Measurements from ENCODE around the gene MUC4.
"Not testable (repeated sequence)": the region's sequence is repeated elsewhere in the genome, so short reads cannot be mapped to it uniquely, and the experiment has no call there.

MUC4 gene

DNA sequence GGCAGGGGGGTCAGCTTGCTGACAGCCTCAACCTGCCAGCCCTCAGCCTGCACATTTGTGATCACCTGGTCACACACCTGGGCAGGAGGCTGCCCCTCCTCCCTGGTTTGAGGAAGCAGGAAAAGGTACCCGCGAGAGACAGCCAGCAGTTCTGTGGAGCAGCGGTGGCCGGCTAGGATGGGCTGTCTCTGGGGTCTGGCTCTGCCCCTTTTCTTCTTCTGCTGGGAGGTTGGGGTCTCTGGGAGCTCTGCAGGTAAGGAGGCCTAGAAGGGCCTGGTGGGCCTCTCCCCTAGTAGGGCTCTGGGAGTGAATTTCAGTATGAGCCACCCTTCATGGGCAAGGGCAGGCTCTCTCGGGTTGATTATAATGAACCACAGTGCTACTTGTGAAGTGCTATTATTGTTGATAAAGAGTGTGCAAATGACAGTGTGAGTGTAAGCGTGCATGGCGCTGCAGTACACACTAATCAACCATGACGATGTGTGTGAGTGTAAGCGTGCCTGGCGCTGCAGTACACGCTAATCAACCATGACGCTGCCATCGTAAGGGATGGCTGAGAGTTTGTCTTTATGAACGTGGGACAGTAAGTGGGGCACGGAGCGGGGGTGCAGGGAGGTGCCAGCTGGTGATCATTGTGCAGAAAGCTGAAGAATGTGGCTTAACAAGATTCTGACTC is 90.8 kb downstream of the MUC4 start, which contains the start of gene MUC20:
MUC20 (plus strand) TSS at position 148 of the 676 bp plus-strand sequence; CDS start at position 178, 30 bp downstream.
- DNase-seq; H3K27me3 Mint-ChIP-seq; H3K4me1 Mint-ChIP-seq (ENCODE audit: low read depth in 2 of 2); ATAC-seq (replicated peaks); H3K4me3 Mint-ChIP-seq; H3K36me3 Mint-ChIP-seq (ENCODE audit: insufficient read depth); H3K9me3 Mint-ChIP-seq: not testable (repeated sequence)
- H3K27ac Mint-ChIP-seq = peak within 1 kb of the TSS in 1 of 2 donors; percentile 44

DNA sequence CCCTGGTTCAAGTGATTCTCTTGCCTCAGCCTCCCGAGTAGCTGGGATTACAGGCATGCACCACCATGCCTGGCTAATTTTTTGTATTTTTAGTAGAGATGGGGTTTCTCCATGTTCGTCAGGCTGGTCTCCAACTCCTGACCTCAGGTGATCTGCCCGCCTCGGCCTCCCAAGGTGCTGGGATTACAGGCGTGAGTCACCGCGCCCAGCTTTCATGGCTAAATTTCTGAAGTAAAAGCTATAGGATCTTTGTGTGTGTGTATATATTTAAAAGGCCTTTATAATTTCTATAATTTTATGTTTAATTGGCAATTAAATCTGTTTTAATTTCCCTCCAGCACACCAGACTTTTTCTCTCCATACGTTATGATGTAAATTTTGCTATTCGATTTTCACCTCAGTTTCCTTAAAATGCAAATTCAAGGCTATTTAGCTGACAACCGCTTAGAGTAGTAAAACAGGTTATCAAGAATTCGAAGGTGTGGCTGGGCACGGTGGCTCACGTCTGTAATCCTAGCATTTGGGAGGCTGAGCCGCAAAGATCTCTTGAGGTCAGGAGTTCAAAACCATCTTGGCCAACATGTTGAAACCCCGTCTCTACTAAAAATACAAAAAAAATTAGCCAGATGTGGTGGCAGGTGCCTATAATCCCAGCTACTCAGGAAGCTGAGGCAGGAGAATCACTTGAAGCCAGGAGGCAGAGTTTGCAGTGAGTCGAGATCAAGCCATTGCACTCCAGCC is 92.0 kb downstream of the MUC4 start:
- not testable (repeated sequence) for H3K36me3 Mint-ChIP-seq (ENCODE audit: insufficient read depth); H3K27me3 Mint-ChIP-seq; DNase-seq; H3K27ac Mint-ChIP-seq; H3K4me3 Mint-ChIP-seq; H3K9me3 Mint-ChIP-seq; H3K4me1 Mint-ChIP-seq (ENCODE audit: low read depth in 2 of 2); ATAC-seq (replicated peaks)

DNA sequence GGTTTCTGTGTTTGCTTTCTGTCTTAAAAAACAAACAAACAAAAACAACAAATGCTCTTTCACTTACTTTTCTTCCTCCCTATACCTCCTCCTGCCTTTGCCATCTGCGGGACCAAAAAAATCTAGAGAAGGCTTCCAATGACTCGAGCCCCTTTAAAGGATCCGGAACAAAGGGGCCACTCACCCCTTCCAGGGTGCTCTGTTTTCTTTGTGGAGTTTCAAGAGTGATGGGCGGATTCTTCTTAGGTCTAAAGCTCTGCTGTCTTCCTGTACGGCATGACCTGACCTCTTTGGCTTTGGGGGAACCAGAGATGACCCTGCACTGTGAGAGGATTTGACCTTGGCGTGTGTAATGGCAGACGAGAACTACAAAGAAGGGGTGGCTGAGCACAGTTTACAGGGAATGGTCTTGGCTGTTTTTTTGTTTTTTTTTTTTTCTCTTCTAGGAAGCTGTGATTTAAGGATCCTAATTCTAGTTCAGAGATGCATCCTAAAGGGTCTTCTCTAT is 93.2 kb downstream of the MUC4 start:
- H3K4me1 Mint-ChIP-seq (ENCODE audit: low read depth in 2 of 2) = peaks cover 0 to 3% of the 10 kb centered on the region in 2 donors
- DNase-seq (no peak), ATAC-seq (replicated peaks) (no peak)

DNA sequence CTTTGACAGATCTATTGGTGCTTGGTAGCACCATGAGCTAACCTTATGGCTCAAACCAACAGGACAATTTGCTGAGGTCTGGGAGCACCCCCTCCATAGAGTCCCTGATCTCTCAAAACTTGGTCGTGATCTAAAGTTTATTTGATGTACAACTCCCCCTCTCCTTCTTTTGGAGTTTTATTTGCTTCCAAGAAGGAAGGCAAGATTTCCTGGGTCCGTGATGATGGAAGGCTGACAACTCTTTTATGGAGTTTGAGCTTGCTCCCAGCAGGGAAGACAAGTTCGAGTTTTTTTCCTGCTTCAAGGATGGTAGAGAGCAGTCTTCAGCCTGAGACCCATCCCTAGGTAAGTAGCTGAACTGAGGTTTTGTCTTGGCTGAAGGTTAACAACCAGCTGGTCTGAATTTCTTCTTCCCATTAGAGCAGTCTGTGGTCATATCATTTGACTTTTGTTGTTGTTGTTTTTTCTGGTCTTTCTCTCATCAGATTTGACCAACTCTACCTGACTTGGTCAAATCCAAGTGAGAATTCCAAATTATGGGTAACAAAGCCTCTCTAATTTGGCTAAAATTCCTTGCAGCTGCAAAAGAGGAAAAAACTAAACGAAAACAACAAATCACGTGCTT is 93.8 kb downstream of the MUC4 start:
- peaks cover 8% of the 10 kb centered on the region for H3K36me3 Mint-ChIP-seq (ENCODE audit: insufficient read depth)
- H3K4me3 Mint-ChIP-seq = no peak overlapping the region
- no peaks in the 10 kb centered on the region for H3K9me3 Mint-ChIP-seq
- DNase-seq = no peak
- ATAC-seq (replicated peaks) = no peak
- H3K27me3 Mint-ChIP-seq = no peaks in the 10 kb centered on the region
- peaks cover 0 to 3% of the 10 kb centered on the region in 2 donors for H3K4me1 Mint-ChIP-seq (ENCODE audit: low read depth in 2 of 2)
- peak overlapping the region in 1 of 2 donors; percentile 1 for H3K27ac Mint-ChIP-seq

More for the DNA sequence above, 93.2 kb downstream of the MUC4 start:
- Mint-ChIP-seq H3K27me3 (no peaks in the 10 kb centered on the region), H3K36me3 (ENCODE audit: insufficient read depth) (peaks cover 8% of the 10 kb centered on the region), H3K4me3 (no peak overlapping the region), H3K27ac (no peak overlapping the region), H3K9me3 (no peaks in the 10 kb centered on the region)

DNA sequence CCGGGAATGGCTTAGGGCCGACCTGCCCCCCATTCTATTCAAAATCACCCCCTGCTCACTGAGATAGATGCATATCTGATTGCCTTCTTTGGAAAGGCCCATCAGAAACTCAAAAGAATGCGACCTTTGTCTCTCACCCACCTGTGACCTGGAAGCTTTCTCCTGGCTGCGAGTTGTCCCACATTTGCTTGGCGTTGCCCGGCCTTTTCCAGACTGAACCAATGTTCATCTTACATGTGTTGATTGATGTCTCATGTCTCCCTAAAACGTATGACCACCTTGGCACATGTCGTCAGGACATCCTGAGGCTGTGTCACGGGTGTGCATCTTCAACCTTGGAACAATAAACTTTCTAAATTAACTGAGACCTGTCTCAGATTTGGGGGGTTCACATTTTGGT is 94.3 kb downstream of the MUC4 start:
- H3K9me3 Mint-ChIP-seq = no peaks in the 10 kb centered on the region
- H3K4me1 Mint-ChIP-seq (ENCODE audit: low read depth in 2 of 2) = peaks cover 0 to 3% of the 10 kb centered on the region in 2 donors
- H3K36me3 Mint-ChIP-seq (ENCODE audit: insufficient read depth) = peaks cover 9% of the 10 kb centered on the region
- H3K27me3 Mint-ChIP-seq = no peaks in the 10 kb centered on the region
- ATAC-seq (replicated peaks) (no peak), DNase-seq (no peak)
- no peak overlapping the region for H3K4me3 Mint-ChIP-seq
- peak overlapping the region in 1 of 2 donors; percentile 1 for H3K27ac Mint-ChIP-seq

DNA sequence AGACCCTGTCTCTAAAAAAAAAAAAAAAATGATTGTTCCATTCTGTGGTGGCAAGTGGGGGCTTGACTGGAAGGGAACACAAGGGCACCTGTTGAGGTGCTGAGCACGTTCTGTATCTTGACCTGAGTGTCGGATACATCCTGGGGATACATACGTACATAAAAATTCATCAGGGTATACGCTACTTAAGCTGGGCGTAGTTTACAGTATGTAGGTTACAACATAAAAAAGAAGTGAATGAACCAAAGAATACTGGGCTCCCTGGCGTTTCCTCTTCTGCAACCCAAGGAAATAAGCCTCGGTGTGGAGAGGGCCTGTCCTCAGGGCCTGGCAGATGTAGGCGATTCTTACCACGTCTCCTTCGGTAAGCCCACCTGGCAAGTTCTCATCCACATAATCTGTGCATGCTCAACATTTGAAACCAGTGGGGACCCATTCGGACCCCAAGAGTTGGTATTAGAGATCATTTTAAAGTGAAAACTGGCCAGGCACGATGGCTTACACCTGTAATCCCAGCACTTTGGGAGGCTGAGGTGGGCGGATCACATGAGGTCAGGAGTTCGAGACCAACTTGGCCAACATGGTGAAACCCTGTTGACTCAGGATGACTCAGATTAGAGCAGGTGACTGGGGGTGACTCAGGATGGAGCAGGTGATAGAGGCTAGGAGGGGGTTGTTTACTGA is 96.0 kb downstream of the MUC4 start:
- H3K27ac Mint-ChIP-seq = no peak overlapping the region
- peaks cover 0 to 3% of the 10 kb centered on the region in 2 donors for H3K4me1 Mint-ChIP-seq (ENCODE audit: low read depth in 2 of 2)
- H3K4me3 Mint-ChIP-seq = no peak overlapping the region
- H3K9me3 Mint-ChIP-seq = no peaks in the 10 kb centered on the region
- DNase-seq (no peak), ATAC-seq (replicated peaks) (no peak)
- H3K36me3 Mint-ChIP-seq (ENCODE audit: insufficient read depth) = peaks cover 15% of the 10 kb centered on the region
- no peaks in the 10 kb centered on the region for H3K27me3 Mint-ChIP-seq

DNA sequence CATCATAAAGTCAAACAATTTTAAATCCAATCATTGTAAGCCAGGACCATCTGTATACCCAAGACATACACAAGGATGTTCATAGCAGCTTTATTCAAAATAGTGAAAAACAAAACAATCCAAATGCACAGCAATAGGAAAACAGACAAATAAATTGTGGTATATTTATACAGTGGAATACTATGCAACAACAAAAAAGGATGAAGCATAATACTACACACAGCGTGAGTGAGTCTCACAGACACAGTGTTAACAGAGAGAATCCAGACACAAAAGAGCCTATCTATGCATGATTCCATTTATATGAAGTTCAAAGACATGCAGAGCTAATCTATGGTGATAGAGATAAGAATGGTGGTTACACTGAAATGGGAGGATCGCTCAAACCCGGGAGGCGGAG is 96.6 kb downstream of the MUC4 start:
- H3K4me3 Mint-ChIP-seq = no peak overlapping the region
- peaks cover 0 to 3% of the 10 kb centered on the region in 2 donors for H3K4me1 Mint-ChIP-seq (ENCODE audit: low read depth in 2 of 2)
- ATAC-seq (replicated peaks) (no peak), DNase-seq (no peak)
- no peak overlapping the region for H3K27ac Mint-ChIP-seq
- H3K36me3 Mint-ChIP-seq (ENCODE audit: insufficient read depth) = peaks cover 12% of the 10 kb centered on the region
- no peaks in the 10 kb centered on the region for H3K27me3 Mint-ChIP-seq
- no peaks in the 10 kb centered on the region for H3K9me3 Mint-ChIP-seq

DNA sequence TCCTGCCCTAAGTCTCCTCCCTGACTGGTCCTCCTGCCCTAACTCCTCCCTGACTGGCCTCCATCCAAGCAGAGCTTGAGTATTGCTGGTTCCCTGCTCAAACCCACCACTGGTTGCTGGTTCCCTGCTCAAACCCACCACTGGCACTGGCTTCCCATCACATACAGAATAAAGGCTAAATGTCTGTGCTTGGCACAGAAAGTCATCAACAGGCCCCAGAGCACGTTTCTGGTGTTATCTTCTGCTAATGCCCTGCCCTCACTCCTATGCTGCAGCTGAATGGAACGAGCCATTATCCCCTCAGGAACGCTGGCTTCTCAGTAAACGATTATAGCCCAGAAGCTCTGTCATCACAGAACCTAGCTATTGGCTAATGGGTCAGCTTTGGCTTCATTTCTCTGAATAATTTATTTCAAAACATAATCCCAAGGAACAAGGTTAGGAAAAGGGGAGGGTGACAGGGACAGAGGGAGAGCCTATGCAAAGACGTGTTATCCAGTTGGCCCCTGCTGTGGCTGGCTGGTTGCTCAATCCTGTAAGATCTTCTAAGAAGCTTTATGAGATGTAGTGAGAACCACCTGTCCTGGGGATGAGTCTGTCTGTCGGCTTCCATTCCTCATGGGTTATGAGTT is 97.2 kb downstream of the MUC4 start:
- H3K4me1 Mint-ChIP-seq (ENCODE audit: low read depth in 2 of 2) = peaks cover 0 to 3% of the 10 kb centered on the region in 2 donors
- no peak overlapping the region for H3K4me3 Mint-ChIP-seq
- H3K36me3 Mint-ChIP-seq (ENCODE audit: insufficient read depth) = peaks cover 10% of the 10 kb centered on the region
- ATAC-seq (replicated peaks) (no peak), DNase-seq (no peak)
- no peaks in the 10 kb centered on the region for H3K9me3 Mint-ChIP-seq
- no peaks in the 10 kb centered on the region for H3K27me3 Mint-ChIP-seq
- H3K27ac Mint-ChIP-seq = no peak overlapping the region

DNA sequence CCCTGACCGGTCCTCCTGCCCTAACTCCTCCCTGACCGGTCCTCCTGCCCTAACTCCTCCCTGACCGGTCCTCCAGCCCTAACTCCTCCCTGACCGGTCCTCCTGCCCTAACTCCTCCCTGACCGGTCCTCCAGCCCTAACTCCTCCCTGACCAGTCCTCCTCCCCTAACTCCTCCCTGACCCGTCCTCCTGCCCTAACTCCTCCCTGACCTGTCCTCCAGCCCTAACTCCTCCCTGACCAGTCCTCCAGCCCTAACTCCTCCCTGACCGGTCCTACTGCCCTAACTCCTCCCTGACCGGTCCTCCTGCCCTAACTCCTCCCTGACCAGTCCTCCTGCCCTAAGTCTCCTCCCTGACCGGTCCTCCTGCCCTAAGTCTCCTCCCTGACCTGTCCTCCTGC is 98.6 kb downstream of the MUC4 start:
- H3K9me3 Mint-ChIP-seq; H3K27me3 Mint-ChIP-seq; DNase-seq; H3K4me3 Mint-ChIP-seq; ATAC-seq (replicated peaks); H3K36me3 Mint-ChIP-seq (ENCODE audit: insufficient read depth); H3K4me1 Mint-ChIP-seq (ENCODE audit: low read depth in 2 of 2); H3K27ac Mint-ChIP-seq: not testable (repeated sequence)

DNA sequence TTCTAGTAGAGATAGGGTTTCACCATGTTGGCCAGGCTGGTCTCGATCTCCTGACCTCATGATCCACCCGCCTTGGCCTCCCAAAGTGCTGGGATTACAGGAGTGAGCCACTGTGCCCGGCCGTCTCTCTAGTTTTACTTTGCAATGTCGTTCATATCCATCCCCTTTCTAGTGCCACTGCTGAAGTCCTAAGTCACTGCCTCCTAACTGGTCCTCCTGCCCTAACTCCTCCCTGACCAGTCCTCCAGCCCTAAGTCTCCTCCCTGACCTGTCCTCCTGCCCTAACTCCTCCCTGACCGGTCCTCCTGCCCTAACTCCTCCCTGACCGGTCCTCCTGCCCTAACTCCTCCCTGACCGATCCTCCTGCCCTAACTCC is 99.2 kb downstream of the MUC4 start:
- not testable (repeated sequence) for H3K4me3 Mint-ChIP-seq; H3K36me3 Mint-ChIP-seq (ENCODE audit: insufficient read depth); H3K27ac Mint-ChIP-seq; H3K27me3 Mint-ChIP-seq; H3K9me3 Mint-ChIP-seq; H3K4me1 Mint-ChIP-seq (ENCODE audit: low read depth in 2 of 2); DNase-seq; ATAC-seq (replicated peaks)

DNA sequence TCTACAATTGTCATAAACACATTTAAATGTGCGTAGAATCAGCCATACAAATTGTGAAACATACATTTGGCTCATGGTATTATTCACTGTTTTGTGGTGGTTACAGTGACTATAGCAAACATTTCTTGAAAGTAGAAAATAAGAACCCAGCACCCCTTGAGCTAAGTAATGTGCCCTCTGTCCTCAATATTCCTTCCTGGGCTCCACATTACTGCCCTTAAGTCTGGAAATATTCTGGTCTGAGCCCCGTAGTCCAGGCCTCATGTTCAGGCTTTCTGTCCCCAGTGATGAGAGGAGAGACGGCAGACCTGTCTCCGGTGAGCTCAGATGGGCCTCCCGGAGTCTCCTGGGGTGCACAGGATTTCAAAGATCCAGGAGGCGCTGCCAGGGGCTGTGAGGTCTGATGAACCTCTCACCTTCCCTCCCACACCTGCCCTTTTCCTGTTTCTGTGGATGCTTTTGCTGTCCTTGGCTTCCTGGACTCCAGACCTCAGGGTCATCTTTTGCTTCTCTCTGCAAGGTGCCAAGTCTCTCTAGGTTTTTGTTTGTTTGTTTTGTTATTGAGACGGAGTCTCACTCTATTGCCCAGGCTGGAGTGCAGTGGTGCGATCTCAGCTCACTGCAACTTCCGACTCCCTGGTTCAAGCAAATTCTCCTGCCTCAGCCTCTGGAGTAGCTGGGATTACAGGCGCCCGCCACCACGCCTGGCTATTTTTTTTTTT is 99.8 kb downstream of the MUC4 start:
- DNase-seq = no peak
- Mint-ChIP-seq H3K4me3 (no peak overlapping the region), H3K4me1 (ENCODE audit: low read depth in 2 of 2) (peaks cover 0 to 3% of the 10 kb centered on the region in 2 donors), H3K27me3 (no peaks in the 10 kb centered on the region), H3K9me3 (no peaks in the 10 kb centered on the region), H3K27ac (no peak overlapping the region), H3K36me3 (ENCODE audit: insufficient read depth) (peaks cover 7% of the 10 kb centered on the region)
- ATAC-seq (replicated peaks) = peak; percentile 42

DNA sequence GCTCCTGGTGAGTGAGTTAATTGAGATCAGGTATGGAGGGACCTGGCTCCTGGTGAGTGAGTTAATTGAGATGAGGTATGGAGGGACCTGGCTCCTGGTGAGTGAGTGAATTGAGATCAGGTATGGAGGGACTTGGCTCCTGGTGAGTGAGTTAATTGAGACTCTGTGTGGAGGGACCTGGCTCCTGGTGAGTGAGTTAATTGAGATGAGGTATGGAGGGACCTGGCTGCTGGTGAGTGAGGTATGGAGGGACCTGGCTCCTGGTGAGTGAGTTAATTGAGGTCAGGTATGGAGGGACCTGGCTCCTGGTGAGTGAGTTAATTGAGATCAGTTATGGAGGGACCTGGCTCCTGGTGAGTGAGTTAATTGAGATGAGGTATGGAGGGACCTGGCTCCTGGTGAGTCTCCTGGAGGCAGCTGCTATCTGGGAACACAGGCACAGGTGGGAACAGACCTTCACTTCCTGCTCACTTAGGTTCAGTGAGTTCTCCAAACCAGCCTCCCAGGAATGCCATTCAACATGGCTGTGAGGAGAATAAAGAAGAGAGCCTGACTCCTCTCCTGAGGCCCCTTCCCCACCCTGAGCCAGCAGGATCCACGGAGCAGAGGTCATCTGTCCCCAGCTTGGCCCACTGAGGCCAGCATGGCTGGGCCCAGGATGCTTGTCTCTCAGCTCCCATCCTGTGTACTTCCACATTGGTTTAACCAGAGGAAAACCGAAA is 100.5 kb downstream of the MUC4 start:
- H3K36me3 Mint-ChIP-seq (ENCODE audit: insufficient read depth); H3K4me1 Mint-ChIP-seq (ENCODE audit: low read depth in 2 of 2); H3K27ac Mint-ChIP-seq; ATAC-seq (replicated peaks); DNase-seq; H3K4me3 Mint-ChIP-seq; H3K9me3 Mint-ChIP-seq; H3K27me3 Mint-ChIP-seq: not testable (repeated sequence)
